ENCODE results near the gene FNDC3B. TPM values are rescaled to one million over a fixed set of nuclear protein-coding genes. Genes with fewer than 3 reads are reported as not detected.

Gene FNDC3B
- total and polyA plus RNA-seq, 2 donors (not counting 3 experiments of a cell fraction or from before 2014, with no cell fraction given), result 91.6 to 295 TPM

- H3K36me3 ChIP-seq (ENCODE audit: control insufficient read depth in 2 of 2, extremely low read depth in 1 of 2, insufficient read depth in 2 of 2, low read length in 2 of 2), result peaks cover 26 to 28% of the 10 kb centered on the region in 2 experiments
Observed at GRCh38 chr3:172321035-172321434, 281.7 kb downstream of the FNDC3B start.

More at GRCh38 chr3:172321035-172321434, 281.7 kb downstream of the FNDC3B start:
- BruUV-seq (replicated peaks), result no TSS peak
- no peaks in the 10 kb centered on the region for H3K27me3 ChIP-seq (ENCODE audit: control insufficient read depth in 2 of 2, insufficient read depth in 2 of 2, low read length in 2 of 2)
- no peak overlapping the region for H3K9ac ChIP-seq (replicated peaks; ENCODE audit: extremely low read depth, insufficient read depth, low read length)
- H2AFZ ChIP-seq (ENCODE audit: low read depth, low read length), result no peak overlapping the region
- intact Hi-C loops (cut with micrococcal nuclease) (no loop called here), dilution Hi-C loops (cut with MboI; ENCODE audit: extremely low pct_ligation_motif_present, low sequenced_read_pairs) (no loop called here)
- ChIA-PET CTCF (interaction anchor here (8.0 kb wide), 1 partner anchor 12 kb away, joined by 68 read pairs; no protein-coding TSS in a partner anchor), POLR2A (no interaction called here)
- no peak overlapping the region for H3K4me3 ChIP-seq (replicated peaks in 1 of 3; ENCODE audit: insufficient read depth in 1 of 3, low read depth in 1 of 3, low read length in 3 of 3)
- no peaks in the 10 kb centered on the region for H3K9me1 ChIP-seq (replicated peaks; ENCODE audit: control insufficient read depth, extremely low read depth, insufficient read depth, low read length)
- TF ChIP-seq POLR2A (IDR thresholded peaks at IDR 0.05; ENCODE audit: low read depth, low read length) (no peak), CTCF (IDR thresholded peaks at IDR 0.05; ENCODE audit: extremely low read depth in 1 of 2, insufficient read depth in 1 of 2, low read depth in 1 of 2, low read length in 2 of 2) (no peak), JUN (IDR thresholded peaks at IDR 0.05; ENCODE audit: borderline replicate concordance, insufficient read depth, insufficient read length, low read depth) (no peak), EZH2 (IDR thresholded peaks at IDR 0.05; ENCODE audit: borderline replicate concordance, low read depth, low read length, severe bottlenecking) (no peak), FOS (IDR thresholded peaks at IDR 0.05; ENCODE audit: borderline replicate concordance, insufficient read depth, low read length) (no peak), GATA2 (IDR thresholded peaks at IDR 0.05; ENCODE audit: insufficient read depth, insufficient read length, low read depth, low read length) (no peak), POLR2AphosphoS5 (IDR thresholded peaks at IDR 0.05; ENCODE audit: insufficient read depth, low read depth, low read length) (no peak), MYC (IDR thresholded peaks at IDR 0.05; ENCODE audit: low read depth, low read length) (no peak), MAX (IDR thresholded peaks at IDR 0.05; ENCODE audit: insufficient read depth, insufficient read length) (no peak)
- peaks cover 26% of the 10 kb centered on the region for H3K4me1 ChIP-seq (ENCODE audit: control insufficient read depth, extremely low read depth, insufficient read depth, low read length)
- peaks cover 10% of the 10 kb centered on the region for H3K79me2 ChIP-seq (ENCODE audit: control insufficient read depth, insufficient read depth, low read length)
- no peaks in the 10 kb centered on the region for H4K20me1 ChIP-seq (replicated peaks; ENCODE audit: control insufficient read depth, extremely low read depth, insufficient read depth, low read length)
- no peak for FAIRE-seq
- no peak for DNase-seq (ENCODE audit: low read depth, low spot score)
- no peaks in the 10 kb centered on the region for H3K9me3 ChIP-seq (replicated peaks; ENCODE audit: control insufficient read depth, insufficient read depth, low read length)
- no peak overlapping the region for H3K27ac ChIP-seq (ENCODE audit: insufficient read depth, low read depth, low read length)
- no peak overlapping the region for H3K4me2 ChIP-seq (ENCODE audit: insufficient read depth, low read length)
